Prostate gland (tissue), 2 donors: Measurements from ENCODE around the gene INAVA. TPM values are rescaled to one million over a fixed set of nuclear protein-coding genes. Genes with fewer than 3 reads are reported as not detected.

Experiments
- DNase-seq: peaks from one replicate; pipeline ENCODE4 v3.0.0-alpha.2; 2019; ENCODE audit warnings: low spot score
- H3K27ac ChIP-seq, 2 donors: fragments of 200-600 bp; sonication (generic); 2 replicates each; pipeline ENCODE4 v1.5.1; 2017 to 2019
- H3K27me3 ChIP-seq: fragments of 200-600 bp; sonication (generic); replicated peaks from 2 replicates; pipeline ENCODE4 v1.5.1; 2019; ENCODE audit not compliant: insufficient read depth
- H3K36me3 ChIP-seq, 2 donors: fragments of 200-600 bp; sonication (generic); 1 replicate in 1 of 2; 2 replicates in 1 of 2; pipeline versions ENCODE4 v1.5.1 to v1.8.1; 2017 to 2019
- H3K4me1 ChIP-seq: fragments of 200-600 bp; sonication (generic); replicated peaks from 2 replicates; pipeline ENCODE4 v1.5.1; 2019
- H3K4me3 ChIP-seq, 2 donors: fragments of 200-600 bp; sonication (generic); 2 replicates each; pipeline ENCODE4 v1.5.1; 2017 to 2019
- H3K9me3 ChIP-seq: fragments of 200-600 bp; sonication (generic); 2 replicates; pipeline ENCODE4 v1.5.1; 2017
- POLR2A ChIP-seq: fragments of 450-650 bp; IDR thresholded peaks from one replicate; pipeline ENCODE4 v1.6.1; 2016; ENCODE audit warnings: antibody characterized with exemption, mild to moderate bottlenecking
- POLR2AphosphoS5 ChIP-seq: sonication (generic); formaldehyde crosslinking; IDR thresholded peaks from one replicate; pipeline ENCODE4 v1.6.1; 2017; ENCODE audit warnings: antibody characterized with exemption
- WGBS: methylation state at CpG from one replicate; pipeline ENCODE4 v1.1.5; 2018; 5-methylcytosine and 5-hydroxymethylcytosine counted together
- intact Hi-C: fragments of 100-400 bp; cut with DNase I; formaldehyde crosslinking; loops from one replicate; pipeline ENCODE4 v1.14.2; 2022
- total RNA-seq, 2 donors: library from RNA; depleted of rRNA; stranded (reverse); fragments of >200 nt; gene quantifications; one replicate each; pipeline ENCODE4 v1.1.0, GENCODE V29; 2016
- TF ChIP-seq, protein P1 (sequence below), 4 experiments: fragments of 200-600 bp in 2 of 4; fragments of 450-650 bp in 2 of 4; sonication (generic) in 2 of 4; IDR thresholded peaks; 1 replicate in 3 of 4; 2 replicates in 1 of 4; pipeline ENCODE4 v1.5.1; 2016 to 2019; ENCODE audit warnings: antibody characterized with exemption in 4 of 4, mild to moderate bottlenecking in 2 of 4, moderate library complexity in 2 of 4

The INAVA gene
- total RNA-seq, 2 donors from 2014 or later = 7.4 to 27.1 TPM

DNA sequence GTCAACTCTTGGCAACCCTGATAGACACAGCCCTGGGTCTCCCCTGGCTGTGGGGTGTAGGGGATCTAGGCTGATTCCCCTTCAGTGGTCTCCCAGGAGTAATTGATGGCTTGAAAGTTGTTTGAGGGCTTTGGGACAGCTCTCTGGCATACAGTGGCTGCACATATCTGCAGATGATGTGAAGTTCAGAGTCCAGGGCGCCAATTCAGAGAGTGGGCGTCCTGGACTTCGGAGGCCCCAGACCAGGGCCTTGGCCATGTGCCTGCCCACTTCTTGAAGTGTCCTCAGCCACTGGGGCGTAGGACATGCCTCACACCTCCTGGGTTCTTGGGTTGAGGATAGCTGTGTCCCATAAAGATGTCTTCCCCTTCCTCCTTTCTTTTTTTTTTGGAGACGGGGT is 2.6 kb downstream of the INAVA start:
- no peak overlapping the region for H3K4me3 ChIP-seq
- no peaks in the 10 kb centered on the region for H3K4me1 ChIP-seq
- TF ChIP-seq, protein P1, sequence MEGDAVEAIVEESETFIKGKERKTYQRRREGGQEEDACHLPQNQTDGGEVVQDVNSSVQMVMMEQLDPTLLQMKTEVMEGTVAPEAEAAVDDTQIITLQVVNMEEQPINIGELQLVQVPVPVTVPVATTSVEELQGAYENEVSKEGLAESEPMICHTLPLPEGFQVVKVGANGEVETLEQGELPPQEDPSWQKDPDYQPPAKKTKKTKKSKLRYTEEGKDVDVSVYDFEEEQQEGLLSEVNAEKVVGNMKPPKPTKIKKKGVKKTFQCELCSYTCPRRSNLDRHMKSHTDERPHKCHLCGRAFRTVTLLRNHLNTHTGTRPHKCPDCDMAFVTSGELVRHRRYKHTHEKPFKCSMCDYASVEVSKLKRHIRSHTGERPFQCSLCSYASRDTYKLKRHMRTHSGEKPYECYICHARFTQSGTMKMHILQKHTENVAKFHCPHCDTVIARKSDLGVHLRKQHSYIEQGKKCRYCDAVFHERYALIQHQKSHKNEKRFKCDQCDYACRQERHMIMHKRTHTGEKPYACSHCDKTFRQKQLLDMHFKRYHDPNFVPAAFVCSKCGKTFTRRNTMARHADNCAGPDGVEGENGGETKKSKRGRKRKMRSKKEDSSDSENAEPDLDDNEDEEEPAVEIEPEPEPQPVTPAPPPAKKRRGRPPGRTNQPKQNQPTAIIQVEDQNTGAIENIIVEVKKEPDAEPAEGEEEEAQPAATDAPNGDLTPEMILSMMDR (IDR thresholded peaks at IDR 0.05) = no peak
- no peak for TF ChIP-seq POLR2AphosphoS5
- TF ChIP-seq POLR2A = no peak
- H3K9me3 ChIP-seq = no peaks in the 10 kb centered on the region
- intact Hi-C loops = no loop called here
- no peaks in the 10 kb centered on the region for H3K36me3 ChIP-seq
- peak overlapping the region in 1 of 2 donors; percentile 17 for H3K27ac ChIP-seq
- no peaks in the 10 kb centered on the region for H3K27me3 ChIP-seq
- DNase-seq = no peak
- WGBS = 90% methylated on average over 5 of the region's 5 CpGs

DNA sequence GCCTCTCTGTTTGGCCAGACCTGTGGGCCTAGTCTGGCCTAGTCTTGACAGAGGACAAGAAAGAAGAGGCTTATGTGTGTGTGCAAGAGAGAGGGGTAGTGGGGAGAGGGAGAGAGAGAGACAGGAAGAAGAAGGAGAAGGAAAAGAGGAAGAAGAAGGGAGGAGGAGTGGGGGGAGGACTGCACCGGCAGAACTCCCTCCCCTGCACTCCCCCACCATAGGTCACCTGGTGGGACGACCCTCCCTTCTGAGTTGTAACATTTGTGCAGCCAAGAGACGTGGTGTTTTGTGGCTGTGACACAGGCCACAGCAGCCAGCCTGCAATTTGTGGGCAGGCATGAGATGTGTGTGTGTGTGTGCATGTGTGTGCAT is 4.3 kb downstream of the INAVA start:
- H3K9me3 ChIP-seq = no peaks in the 10 kb centered on the region
- no peak for DNase-seq
- TF ChIP-seq POLR2AphosphoS5 (no peak), POLR2A (no peak)
- TF ChIP-seq, protein P1 (IDR thresholded peaks at IDR 0.05) = no peak
- H3K4me3 ChIP-seq = no peak overlapping the region
- no peaks in the 10 kb centered on the region for H3K4me1 ChIP-seq
- H3K27ac ChIP-seq = no peak overlapping the region
- intact Hi-C loops = no loop called here
- 53% methylated on average over 3 of the region's 3 CpGs for WGBS
- no peaks in the 10 kb centered on the region for H3K27me3 ChIP-seq
- no peaks in the 10 kb centered on the region for H3K36me3 ChIP-seq

DNA sequence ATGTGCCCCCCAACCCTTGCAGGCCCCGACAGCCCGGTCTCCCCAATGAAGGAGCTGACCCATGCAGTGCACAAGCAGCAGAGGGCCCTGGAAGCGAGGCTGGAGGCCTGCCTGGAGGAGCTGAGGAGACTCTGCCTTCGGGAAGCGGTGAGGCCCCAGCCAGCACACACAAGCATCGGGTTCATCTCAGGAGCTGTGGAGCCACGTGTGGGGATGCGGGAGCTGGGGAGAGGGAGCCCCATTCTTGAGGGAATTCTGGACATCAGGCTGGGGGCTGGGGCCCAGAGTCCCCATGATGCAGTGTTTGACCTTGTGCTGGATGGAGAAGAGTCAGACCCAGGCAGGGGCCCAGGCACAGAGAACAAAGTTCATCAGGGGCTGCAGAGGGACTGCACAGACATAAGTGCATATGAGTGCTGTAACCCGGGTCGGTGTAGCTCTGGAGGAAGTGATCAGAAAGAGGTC is 4.8 kb downstream of the INAVA start:
- intact Hi-C loops = no loop called here
- 94% methylated on average over 10 of the region's 10 CpGs for WGBS
- no peak overlapping the region for H3K4me3 ChIP-seq
- H3K4me1 ChIP-seq = no peaks in the 10 kb centered on the region
- no peak for DNase-seq
- no peaks in the 10 kb centered on the region for H3K9me3 ChIP-seq
- no peaks in the 10 kb centered on the region for H3K36me3 ChIP-seq
- TF ChIP-seq, protein P1 (IDR thresholded peaks at IDR 0.05) = no peak
- TF ChIP-seq POLR2AphosphoS5 (no peak), POLR2A (no peak)
- H3K27me3 ChIP-seq = no peaks in the 10 kb centered on the region
- H3K27ac ChIP-seq = no peak overlapping the region

DNA sequence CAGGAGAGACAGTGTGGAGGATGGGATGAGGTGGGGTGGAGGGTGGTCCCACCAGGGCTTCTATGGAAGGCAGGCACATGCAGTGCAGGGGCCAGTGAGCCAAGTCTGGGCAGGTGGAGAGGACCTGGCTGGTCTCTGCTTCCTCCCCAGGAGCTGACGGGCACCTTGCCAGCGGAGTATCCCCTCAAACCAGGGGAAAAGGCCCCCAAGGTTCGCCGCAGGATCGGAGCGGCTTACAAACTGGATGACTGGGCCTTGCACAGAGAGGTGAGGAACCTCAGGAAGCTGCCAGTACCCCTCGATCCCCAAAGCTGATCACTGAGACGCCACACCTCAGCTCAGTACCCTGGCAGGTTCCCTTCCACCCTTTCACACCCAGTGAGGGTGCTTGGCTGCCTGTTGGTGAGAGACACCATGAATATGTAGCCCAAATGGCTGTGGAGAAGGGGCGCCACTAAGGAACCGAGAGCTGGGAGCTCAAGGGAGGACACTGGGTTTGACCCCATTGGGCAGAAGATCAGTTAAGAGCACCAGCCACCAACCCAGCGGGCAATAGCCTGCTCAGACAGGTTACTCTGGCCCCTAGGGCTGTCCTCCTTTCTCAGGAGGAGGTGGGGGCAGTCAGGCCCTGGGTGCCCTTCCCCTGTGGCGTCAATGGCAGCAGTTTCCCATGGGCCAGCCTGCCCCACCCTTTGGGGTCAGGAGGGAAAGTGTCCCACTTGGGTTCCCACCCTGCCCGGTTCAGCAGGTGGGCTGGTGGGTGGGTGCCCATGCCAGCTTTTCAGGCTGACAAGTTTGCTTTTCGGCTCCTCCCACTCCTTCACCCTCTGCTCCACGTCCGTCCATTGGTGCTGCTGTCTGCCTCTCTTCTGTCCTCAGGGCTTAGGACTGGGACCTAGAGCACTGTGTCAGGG is 5.5 kb downstream of the INAVA start:
- TF ChIP-seq POLR2A = no peak
- TF ChIP-seq, protein P1 (IDR thresholded peaks at IDR 0.05) = no peak
- TF ChIP-seq POLR2AphosphoS5 = no peak
- intact Hi-C loops = no loop called here
- H3K27me3 ChIP-seq = no peaks in the 10 kb centered on the region
- no peak overlapping the region for H3K27ac ChIP-seq
- no peaks in the 10 kb centered on the region for H3K9me3 ChIP-seq
- no peaks in the 10 kb centered on the region for H3K4me1 ChIP-seq
- no peaks in the 10 kb centered on the region for H3K36me3 ChIP-seq
- 86% methylated on average over 16 of the region's 16 CpGs for WGBS
- DNase-seq = no peak
- no peak overlapping the region for H3K4me3 ChIP-seq

DNA sequence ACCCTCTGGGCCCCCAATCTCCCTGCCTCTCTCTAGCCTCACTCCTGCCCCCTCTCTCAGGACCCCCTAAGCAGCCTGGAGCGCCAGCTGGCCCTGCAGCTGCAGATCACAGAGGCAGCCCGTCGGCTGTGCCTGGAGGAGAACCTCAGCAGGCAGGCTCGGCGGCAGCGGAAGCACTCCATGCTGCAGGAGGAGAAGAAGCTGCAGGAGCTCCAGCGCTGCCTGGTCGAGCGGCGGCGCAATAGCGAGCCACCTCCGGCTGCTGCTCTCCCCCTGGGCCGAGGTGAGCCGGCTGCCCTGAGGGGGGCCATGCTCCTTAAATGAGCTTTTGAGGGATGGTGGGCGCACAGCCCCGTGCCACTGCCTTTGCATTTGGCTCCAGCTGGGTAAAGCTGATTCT is 6.2 kb downstream of the INAVA start:
- intact Hi-C loops = no loop called here
- H3K27me3 ChIP-seq = no peaks in the 10 kb centered on the region
- no peaks in the 10 kb centered on the region for H3K36me3 ChIP-seq
- no peak for DNase-seq
- H3K4me3 ChIP-seq = no peak overlapping the region
- TF ChIP-seq POLR2AphosphoS5 (no peak), POLR2A (no peak)
- TF ChIP-seq, protein P1 (IDR thresholded peaks at IDR 0.05) = no peak
- no peak overlapping the region for H3K27ac ChIP-seq
- 94% methylated on average over 16 of the region's 17 CpGs for WGBS
- no peaks in the 10 kb centered on the region for H3K9me3 ChIP-seq
- no peaks in the 10 kb centered on the region for H3K4me1 ChIP-seq
